Endothelial cell of hepatic sinusoid (primary cell): ENCODE data around the gene LRRC45.

ENCODE experiments used
- in situ Hi-C: cut with HindIII; loops from 2 replicates; pipeline ENCODE4 v1.10.0; 2017; ENCODE audit warnings: low sequenced_read_pairs

Gene LRRC45

GRCh38 chr17:81993729-81994592 is 29.1 kb upstream of the LRRC45 start:
- in situ Hi-C loops = no loop called here

DNA sequence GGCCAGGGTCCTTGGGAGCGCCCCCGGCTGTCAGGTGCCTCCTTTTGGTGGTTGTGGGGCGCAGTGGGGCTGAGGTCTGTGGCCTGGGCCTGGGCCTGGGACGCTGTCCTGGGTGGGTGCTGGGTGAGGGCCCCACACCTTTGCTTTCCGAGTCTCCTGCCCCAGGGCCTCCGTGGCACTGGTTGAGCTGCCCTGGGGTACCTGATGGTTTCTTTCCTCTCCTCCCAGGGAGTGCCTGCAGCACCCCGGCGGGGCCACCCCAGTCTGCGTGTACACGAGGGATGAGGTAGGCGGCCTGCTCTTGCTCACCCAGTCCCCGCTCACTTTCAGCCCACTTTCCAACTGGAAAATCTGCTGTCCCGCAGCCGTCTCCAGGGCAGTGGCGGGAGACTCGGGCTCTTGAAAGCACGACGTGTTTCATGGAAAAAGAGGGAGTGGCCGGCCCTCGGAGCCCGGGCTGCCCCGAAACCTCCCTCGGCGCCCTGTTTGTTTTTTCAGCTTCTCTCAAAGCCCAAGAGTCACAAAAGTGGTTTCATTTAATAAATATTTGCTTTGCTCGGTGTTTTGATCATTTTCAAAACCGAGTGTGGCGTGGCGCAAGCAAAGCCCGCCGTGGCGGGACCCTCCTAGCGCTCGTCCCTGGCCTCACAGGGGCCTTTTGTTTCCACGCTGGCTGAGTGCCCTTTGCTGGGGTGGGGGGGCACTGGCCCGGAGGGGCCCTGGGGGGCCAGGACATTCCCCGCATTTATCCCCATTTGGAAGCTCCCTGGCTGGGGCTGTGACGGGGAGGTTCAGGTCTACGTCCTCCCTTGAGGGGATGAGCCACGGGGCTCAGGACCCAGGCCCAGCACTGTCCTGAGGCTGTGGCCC is 28.3 kb upstream of the LRRC45 start:
- in situ Hi-C loops = no loop called here

DNA sequence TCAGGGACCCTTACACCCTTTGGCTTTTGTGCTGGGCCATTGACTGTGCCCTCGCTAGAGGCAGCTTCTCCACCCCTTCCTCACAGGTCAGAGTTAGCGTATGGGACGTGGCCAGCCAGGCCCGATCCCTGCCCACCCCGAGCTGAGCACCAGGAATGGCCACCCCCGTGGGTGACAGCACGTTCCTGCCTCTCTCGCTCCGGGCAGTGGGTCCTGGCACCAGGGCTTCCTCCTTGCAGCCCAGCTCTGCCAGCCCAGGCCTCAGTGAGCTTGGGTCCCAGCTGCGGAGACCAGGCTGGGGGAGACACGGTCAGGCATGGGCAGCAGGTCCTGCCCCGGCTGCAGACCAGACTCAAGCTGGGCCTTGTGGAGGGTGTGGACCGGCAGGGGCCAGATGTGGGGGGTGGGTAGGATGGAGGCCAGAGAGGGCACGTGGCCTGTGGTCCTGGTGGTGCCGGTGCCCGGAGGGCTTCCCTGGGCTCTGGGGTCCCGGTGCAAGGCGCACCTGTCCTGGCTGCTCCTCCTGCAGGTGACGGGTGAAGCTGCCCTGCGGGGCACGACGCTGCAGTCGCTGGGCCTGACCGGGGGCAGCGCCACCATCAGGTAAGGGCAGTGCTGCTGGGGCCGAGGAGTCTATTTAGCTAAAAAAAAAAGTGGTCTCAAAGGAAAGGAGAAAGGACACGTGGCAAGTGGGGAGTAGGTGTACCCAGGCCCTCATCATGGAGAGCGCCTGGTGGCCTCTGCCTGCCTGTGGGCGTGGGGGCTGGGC is 27.5 kb upstream of the LRRC45 start:
- in situ Hi-C loops = no loop called here

- in situ Hi-C loops = no loop called here
These were observed 26.8 kb upstream of the LRRC45 start for GRCh38 chr17:81996232-81996756.

GRCh38 chr17:81996757-81997441 is 26.2 kb upstream of the LRRC45 start:
- in situ Hi-C loops = no loop called here

DNA sequence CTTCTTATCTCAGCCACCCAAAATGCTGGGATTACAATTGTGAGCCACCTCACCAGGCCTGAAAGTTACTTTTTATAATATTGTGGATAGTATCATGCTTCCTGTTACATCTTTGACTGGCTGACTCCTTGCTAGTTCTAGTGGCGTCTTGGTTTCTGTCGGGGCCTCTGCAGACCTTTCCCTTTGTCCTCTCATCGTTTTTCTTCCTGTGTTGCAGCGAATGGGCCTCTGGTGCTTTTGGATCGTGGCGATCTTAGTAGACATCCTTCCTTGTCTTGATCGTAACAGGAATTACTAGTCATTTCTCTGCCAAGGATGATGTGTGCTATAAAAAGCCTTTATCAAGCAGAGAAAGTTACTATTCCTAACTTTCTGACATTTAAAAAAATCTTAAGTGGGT is 24.9 kb upstream of the LRRC45 start:
- in situ Hi-C loops = no loop called here

GRCh38 chr17:81998691-81999438 is 24.2 kb upstream of the LRRC45 start:
- in situ Hi-C loops = no loop called here

GRCh38 chr17:81999587-81999975 is 23.5 kb upstream of the LRRC45 start:
- in situ Hi-C loops = no loop called here

DNA sequence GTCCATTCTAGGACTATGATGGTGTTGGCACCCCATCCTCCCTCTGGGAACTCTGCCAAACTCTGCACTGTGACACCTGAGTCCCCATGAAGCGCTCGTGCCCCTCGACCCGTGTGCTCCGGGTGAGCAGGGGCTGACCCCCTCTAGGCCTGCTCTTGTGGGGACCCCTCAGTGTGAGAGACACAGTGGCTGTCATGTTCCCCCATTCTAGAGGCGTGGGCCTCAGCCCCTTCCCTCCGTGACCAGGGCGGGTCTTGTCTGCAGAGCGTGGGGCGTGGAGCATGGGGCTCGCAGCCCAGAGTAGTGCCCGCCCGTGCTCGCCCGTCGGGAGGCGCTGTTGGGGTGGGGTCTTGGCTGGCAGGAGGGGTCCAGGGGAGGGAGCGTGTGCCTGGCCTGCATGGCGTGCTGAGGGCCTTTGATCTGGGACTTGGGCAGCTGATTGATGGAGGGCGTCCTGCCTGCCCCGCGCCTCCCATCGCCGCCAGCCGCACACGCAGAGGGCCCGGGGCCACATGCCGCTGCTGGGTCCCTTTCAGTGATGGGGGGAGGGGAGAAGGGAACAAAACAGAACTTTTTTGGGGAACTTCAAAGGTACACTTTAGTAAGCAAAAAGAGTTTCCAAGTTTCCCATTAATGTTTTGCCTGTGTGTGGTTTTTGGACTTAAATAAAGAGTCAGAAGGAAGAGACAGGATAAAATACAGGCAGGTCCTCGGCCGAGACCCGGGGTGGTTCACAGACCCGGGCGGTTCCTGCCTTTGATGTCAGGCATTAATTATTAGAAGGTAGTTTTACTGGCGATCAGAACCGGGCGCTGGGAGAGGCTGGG is 22.9 kb upstream of the LRRC45 start:
- in situ Hi-C loops = no loop called here

DNA sequence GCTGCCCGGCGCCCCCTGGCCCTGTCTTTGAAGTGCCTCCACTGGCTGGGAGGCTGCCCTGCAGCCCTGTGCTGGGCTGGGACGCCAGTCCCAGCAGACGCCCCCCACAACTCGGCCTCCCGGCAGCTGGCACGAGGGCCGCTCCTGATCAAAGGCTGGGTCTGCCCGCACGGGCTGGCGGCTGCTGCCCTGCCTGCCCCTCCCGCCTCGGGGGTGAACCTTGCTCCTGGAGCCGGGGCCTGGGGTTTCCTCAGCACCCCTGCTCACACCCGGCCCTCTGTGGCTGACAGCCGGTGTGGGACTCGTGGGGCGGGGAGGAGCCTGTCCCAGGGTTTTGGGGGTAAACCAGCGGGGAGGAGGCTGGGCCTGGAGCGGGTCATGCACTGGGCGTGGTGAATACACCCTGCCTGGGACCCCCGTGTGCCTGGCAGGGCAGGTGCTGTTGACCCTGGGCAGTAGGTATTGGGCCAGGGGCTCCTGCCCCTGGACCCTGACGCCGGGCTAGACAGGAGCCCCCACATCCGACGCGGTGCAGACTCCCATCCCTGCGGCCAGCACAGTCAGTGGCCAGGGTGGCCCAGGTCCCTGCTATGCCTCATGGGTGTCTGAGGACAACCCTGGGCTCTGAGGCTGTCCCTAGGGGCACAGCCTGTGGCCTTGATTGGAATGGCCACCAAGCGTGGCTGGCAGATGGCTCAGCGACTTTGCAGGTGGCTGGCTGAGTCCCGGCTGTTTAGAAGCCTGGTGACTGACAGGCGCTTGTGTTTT is 22.1 kb upstream of the LRRC45 start:
- in situ Hi-C loops = no loop called here

- in situ Hi-C loops = no loop called here
These were observed 21.5 kb upstream of the LRRC45 start for GRCh38 chr17:82001571-82002056.

DNA sequence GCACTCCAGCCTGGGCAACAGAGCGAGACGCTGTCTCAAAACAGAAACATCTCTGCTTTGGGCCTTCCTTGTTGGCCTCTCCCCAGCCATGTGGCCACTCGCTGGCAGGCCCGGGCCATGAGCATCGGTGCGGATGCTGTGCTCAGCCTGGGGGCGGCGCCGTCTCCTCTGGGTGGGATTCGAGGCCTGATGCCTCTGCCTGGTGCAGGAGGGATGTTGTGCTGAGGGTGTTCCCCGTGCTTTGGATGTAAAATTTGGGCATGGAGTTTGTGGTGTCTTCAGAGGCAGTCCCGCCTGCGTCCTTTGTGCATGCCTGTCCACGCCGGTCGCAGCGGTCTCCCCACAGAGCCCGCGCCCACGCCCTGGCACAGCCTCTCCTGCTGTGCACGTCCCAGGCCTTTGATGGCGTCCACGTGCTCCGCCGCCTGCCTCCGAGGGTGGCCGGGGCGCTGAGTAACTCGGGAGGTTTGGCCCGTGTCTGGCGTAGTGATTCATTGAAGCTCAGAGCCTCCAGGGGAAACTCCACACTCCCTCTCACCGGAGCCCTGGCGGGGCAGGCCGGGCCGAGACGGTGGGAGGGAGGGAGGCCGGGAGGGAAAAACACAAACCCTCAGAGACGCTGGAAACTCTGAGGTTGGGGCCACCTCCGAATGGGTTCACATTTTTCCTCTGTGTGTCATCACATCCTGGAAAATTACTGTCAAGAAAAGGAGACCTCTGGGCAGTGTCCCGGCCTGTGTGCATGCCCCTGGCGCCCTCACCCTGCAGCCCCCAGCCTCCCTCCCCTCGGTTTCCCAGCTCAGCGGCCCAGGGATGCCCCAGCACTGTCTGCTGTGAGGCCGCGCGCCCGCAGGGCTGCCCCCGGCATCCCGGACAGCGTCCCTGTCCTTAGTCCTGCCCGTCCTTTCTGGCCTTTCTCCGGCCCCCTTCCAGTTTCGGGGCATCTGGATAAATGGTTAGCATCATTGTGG is 19.4 kb upstream of the LRRC45 start:
- in situ Hi-C loops = no loop called here

GRCh38 chr17:82004517-82005455 is 18.3 kb upstream of the LRRC45 start:
- in situ Hi-C loops = no loop called here

GRCh38 chr17:82005701-82006348 is 17.3 kb upstream of the LRRC45 start:
- in situ Hi-C loops = no loop called here
